NK-92 (cell line): ENCODE measurements around the gene MRPL54.

Experiments used
- DNase-seq: peaks from one replicate; lab custom pipeline; 2025; ENCODE audit not compliant: unreplicated experiment; lab: John Stamatoyannopoulos, UW

Gene MRPL54

GRCh38 chr19:3762501-3763459 is at the start of gene MRPL54:
Gene MRPL54, plus strand, starts transcription at chr19:3762682. Its CDS starts 19 bp downstream, at chr19:3762701.
- peak; percentile 97 for DNase-seq

- no peak for DNase-seq
Observed at GRCh38 chr19:3716147-3716668, 46.3 kb upstream of the MRPL54 start.

GRCh38 chr19:3719868-3720267 is 42.6 kb upstream of the MRPL54 start:
- DNase-seq, result no peak

DNA sequence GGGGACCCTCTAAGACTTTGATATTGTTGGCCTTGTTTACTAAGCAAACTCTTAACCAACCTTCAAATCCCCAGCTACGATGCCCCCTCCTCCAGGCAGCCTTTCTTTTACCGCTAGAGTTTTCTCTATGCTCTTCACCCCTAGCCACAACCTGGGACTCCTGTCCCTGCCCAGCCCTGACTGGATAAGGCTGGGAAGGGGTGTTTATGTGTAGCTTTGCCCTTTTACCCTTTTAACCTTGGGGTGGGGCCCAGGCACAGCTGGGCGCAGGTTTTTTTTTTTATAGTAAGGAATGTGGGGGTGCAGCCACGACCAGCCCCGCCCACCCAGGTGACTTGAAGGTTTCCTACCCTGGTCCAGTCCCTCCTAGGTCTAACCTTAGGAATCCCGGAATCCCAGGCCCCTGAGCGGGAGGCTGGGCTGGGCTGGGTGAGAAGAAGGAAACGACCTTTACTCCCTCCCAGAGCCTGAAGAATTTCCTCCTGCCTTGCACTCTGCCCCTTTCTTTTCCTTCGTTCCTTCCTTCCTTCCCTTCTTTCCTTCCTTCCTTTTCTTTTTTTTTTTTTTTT is 42.0 kb upstream of the MRPL54 start:
- no peak for DNase-seq

DNA sequence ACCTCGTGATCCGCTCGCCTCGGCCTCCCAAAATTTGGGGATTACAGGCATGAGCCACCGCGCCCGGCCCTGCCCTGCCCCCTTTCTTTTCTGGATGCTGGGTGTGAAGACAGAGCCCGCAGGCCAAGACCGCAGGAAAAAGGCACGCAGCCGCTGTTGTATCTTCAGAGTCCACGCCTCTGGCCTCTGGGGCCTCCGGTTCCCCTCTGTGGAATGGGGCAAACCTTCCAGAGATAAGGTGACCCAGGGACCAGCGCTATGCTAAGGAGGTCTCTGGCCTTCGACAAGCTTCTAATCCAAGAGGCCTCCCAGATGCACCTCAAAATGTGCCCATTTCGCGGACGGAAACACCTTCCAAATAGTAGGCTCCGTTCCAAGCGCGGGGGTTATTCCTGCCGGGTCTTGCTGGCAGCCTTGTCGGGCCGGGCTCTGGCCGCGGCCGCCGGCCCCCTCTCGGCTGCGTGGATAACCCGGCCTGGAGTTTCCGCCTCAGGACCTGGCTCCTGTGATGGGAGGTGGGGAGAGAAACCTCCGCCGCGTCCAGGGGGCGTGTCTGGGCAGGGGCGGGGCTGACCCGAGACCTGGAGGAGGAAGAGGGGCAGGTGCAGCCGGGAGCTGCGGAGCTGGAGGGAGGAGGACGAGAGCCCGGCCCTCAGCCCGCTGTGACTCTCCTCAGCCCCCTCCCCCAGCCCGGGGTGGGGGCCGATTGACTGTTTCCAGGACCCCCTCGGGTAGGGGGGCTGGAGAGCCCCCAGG is 41.2 kb upstream of the MRPL54 start:
- DNase-seq, result no peak

- no peak for DNase-seq
Observed at GRCh38 chr19:3721887-3722442, 40.5 kb upstream of the MRPL54 start.

GRCh38 chr19:3722443-3723109 is 39.9 kb upstream of the MRPL54 start:
- DNase-seq, result no peak

DNA sequence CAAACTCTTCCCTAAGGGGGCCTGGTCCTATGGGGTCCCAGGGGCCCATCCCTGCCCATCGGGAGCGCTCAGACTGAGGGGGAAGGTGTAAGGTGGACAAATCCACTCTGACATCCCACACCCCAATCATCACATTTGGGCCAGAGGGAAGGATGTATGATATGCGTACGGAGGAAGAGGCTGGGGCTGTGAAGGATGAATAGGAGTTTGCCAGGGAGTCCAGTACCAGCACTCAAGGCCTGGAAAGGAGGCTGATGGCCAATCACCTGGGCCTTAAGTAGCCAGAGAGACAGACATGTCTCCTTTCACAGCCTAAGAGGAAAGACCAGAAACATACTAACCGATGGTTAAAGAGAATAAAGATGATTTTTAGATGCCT is 39.4 kb upstream of the MRPL54 start:
- no peak for DNase-seq

- no peak for DNase-seq
Observed at GRCh38 chr19:3723883-3724282, 38.6 kb upstream of the MRPL54 start.

- DNase-seq, result no peak
Observed at GRCh38 chr19:3725121-3725520, 37.4 kb upstream of the MRPL54 start.

GRCh38 chr19:3725640-3726310 is 36.7 kb upstream of the MRPL54 start:
- DNase-seq, result no peak

DNA sequence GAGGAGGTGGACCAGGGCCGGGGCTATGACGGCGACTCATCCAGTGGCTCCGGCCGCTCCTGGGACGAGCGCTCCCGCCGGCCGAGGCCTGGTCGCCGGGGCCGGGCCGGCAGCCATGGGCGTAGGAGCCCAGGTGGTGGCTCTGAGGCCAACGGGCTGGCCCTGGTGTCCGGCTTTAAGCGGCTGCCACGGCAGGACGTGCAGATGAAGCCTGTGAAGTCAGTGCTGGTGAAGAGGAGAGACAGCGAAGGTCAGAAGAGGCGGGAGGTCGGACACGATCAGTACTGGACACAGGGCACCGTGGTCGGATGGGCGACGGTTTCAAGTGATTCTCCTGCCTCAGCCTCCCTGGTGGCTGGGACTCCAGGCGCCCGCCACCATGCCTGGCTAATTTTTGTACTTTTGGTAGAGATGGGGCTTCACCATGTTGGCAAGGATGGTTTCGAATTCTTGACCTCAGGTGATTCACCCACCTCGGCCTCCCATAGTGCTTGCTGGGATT is 32.0 kb upstream of the MRPL54 start:
- DNase-seq, result no peak

DNA sequence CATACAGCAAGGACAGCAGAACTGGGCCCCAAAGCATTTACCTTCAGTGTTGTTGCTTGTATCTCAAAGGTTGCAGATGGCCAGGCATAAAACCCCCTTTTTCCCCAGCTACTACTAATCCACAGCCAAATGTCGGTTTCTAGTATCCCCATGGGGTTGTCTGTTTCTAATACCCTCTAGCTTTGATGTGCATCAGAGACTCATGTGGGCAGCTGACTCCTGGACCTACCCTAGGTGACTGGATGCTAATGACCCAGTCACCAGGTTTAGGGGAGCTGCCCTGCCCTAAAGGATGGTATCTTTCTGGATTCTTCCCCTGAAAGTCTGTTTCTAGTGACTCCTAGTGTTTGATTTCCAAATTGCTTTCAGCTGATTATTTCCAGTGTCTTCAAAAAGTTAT is 30.4 kb upstream of the MRPL54 start:
- no peak for DNase-seq

GRCh38 chr19:3733549-3734309 is 28.8 kb upstream of the MRPL54 start:
- no peak for DNase-seq

GRCh38 chr19:3734310-3734600 is 28.2 kb upstream of the MRPL54 start:
- DNase-seq, result no peak

DNA sequence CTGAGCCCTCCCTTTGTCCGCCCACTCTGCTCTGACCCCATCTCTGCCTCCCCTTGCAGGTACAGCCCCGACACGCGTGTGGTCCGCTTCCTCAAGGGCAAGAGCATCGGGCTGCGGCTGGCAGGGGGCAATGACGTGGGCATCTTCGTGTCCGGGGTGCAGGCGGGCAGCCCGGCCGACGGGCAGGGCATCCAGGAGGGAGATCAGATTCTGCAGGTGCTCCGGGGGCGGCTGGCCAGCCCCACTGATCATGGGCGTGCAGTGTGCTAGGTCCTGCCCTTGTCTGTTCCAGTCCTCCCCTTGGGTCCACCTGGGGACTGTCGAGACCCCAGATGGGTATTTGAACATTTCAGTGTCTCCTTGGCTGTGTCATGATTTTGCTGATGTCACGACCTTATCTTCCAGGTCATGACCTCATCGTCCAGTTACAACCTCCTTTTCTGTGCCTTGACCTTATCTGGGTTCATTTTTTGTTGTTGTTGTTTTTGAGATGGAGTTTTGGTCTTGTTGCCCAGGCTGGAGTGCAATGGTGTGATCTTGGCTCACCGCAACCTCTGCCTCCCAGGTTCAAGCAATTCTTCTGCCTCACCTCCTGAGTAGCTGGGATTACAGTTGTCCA is 26.3 kb upstream of the MRPL54 start:
- no peak for DNase-seq

DNA sequence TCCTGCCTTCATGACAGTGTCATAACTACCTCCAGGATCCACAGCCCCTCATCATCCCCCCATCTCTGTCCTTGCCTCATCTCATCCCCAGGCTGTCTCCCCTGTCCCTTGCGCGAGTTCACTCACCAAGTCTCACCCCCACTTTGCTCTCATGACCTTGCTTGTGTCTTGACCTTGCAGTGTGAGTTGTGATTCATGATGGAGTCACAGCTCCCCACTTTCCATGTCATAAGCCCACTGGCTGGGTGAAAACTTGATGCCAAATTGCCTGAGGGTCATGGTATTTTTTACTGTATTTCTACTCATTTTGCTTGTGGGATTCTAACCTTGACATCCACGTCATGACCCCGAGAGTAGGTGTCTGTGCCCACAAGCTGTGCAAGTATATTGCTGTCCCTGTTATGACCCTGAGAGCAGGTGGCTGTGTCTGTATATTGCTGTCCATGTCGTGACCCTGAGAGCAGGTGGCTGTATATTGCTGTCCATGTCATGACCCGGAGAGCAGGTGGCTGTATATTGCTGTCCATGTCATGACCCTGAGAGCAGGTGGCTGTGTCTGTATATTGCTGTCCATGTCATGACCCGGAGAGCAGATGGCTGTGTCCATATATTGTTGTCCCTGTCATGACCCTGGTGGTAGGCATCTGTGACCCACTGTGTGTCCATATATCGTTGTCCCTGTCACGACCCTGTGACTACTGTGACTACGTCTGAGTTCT is 24.8 kb upstream of the MRPL54 start:
- DNase-seq, result no peak

DNA sequence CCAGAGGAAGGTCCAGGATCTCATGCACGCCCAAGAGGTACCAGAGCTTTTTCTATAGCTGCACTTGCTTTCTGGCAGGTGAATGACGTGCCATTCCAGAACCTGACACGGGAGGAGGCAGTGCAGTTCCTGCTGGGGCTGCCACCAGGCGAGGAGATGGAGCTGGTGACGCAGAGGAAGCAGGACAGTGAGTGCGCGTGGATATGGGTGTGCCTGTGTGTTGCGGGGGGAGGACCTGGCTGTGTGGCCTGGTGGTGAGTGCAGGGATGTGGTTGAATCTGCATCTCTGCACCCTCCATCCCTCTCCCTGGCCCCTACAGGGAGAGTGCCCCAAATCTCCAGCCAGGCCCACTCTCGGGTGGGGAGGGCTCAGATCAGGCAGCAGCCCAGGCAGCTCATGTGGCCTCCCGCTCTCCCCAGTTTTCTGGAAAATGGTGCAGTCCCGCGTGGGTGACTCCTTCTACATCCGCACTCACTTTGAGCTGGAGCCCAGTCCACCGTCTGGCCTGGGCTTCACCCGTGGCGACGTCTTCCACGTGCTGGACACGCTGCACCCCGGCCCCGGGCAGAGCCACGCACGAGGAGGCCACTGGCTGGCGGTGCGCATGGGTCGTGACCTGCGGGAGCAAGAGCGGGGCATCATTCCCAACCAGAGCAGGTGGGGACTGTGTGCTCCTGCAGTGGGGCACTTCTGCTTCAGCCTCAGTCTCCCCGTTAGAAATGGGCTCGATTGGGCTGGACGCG is 23.8 kb upstream of the MRPL54 start:
- no peak for DNase-seq
